HAP-1 (cell line): ENCODE measurements around the gene TSPEAR.
"Not testable (repeated sequence)": the region's sequence is repeated elsewhere in the genome, so short reads cannot be mapped to it uniquely, and the experiment has no call there.

Source experiments
- DNase-seq, 2 experiments: peaks; one replicate each; pipeline ENCODE4 v3.0.0-alpha.2; 2016 to 2020; ENCODE audit warnings: low spot score in 2 of 2
- H3K27me3 ChIP-seq: fragments of 250-450 bp; sonication (Bioruptor Pico); 2 replicates; pipeline ENCODE4 v1.5.1; 2020; ENCODE audit warnings: low read depth, mild to moderate bottlenecking, moderate library complexity
- H3K36me3 ChIP-seq: fragments of 250-450 bp; sonication (Bioruptor Pico); replicated peaks from 2 replicates; pipeline ENCODE4 v1.5.1; 2020; ENCODE audit warnings: mild to moderate bottlenecking
- H3K4me1 ChIP-seq: fragments of 250-450 bp; sonication (Bioruptor Pico); 2 replicates; pipeline ENCODE4 v1.5.1; 2020; ENCODE audit warnings: mild to moderate bottlenecking
- H3K4me3 ChIP-seq: fragments of 250-450 bp; sonication (Bioruptor Pico); 2 replicates; pipeline ENCODE4 v1.5.1; 2020; ENCODE audit warnings: mild to moderate bottlenecking, moderate library complexity
- H3K9me3 ChIP-seq: fragments of 250-450 bp; sonication (Bioruptor Pico); 2 replicates; pipeline ENCODE4 v1.5.1; 2020; ENCODE audit warnings: mild to moderate bottlenecking, moderate library complexity
- in situ Hi-C: fragments of 300-500 bp; cut with MboI; formaldehyde crosslinking; loops from 3 replicates; pipeline ENCODE4 v1.14.3; 2020; ENCODE audit warnings: low sequenced_read_pairs, inconsistent platforms, mixed read lengths

The TSPEAR gene

GRCh38 chr21:44615466-44615865 is 95.9 kb downstream of the TSPEAR start:
- Histone ChIP-seq H3K4me1 (no peaks in the 10 kb centered on the region), H3K27me3 (no peaks in the 10 kb centered on the region), H3K9me3 (no peaks in the 10 kb centered on the region), H3K4me3 (no peak overlapping the region), H3K36me3 (no peaks in the 10 kb centered on the region)
- in situ Hi-C loops, result no loop called here
- DNase-seq, result no peak

- no peaks in the 10 kb centered on the region for H3K27me3 ChIP-seq
- H3K4me3 ChIP-seq, result no peak overlapping the region
- in situ Hi-C loops, result no loop called here
- no peaks in the 10 kb centered on the region for H3K4me1 ChIP-seq
- H3K9me3 ChIP-seq, result no peaks in the 10 kb centered on the region; the same call in 1 of the 2 replicates
- DNase-seq, result no peak
- H3K36me3 ChIP-seq, result no peaks in the 10 kb centered on the region
These were observed 96.4 kb downstream of the TSPEAR start for GRCh38 chr21:44614961-44615391.

GRCh38 chr21:44614161-44614631 is 97.2 kb downstream of the TSPEAR start:
- in situ Hi-C loops, result no loop called here
- Histone ChIP-seq H3K36me3 (no peaks in the 10 kb centered on the region), H3K27me3 (no peaks in the 10 kb centered on the region), H3K9me3 (no peaks in the 10 kb centered on the region; the same call in 1 of the 2 replicates), H3K4me1 (no peaks in the 10 kb centered on the region), H3K4me3 (no peak overlapping the region)
- no peak for DNase-seq

GRCh38 chr21:44613386-44614155 is 97.8 kb downstream of the TSPEAR start:
- Histone ChIP-seq H3K27me3 (no peaks in the 10 kb centered on the region), H3K36me3 (no peaks in the 10 kb centered on the region), H3K9me3 (no peaks in the 10 kb centered on the region; the same call in 1 of the 2 replicates), H3K4me3 (no peak overlapping the region), H3K4me1 (no peaks in the 10 kb centered on the region)
- DNase-seq, result no peak
- in situ Hi-C loops, result no loop called here

- in situ Hi-C loops, result no loop called here
- no peaks in the 10 kb centered on the region for H3K36me3 ChIP-seq
- H3K4me1 ChIP-seq, result no peaks in the 10 kb centered on the region
- H3K27me3 ChIP-seq, result no peaks in the 10 kb centered on the region
- no peak overlapping the region for H3K4me3 ChIP-seq
- DNase-seq, result no peak
- no peaks in the 10 kb centered on the region; the same call in 1 of the 2 replicates for H3K9me3 ChIP-seq
These were observed 98.6 kb downstream of the TSPEAR start for GRCh38 chr21:44612669-44613229.

GRCh38 chr21:44612029-44612486 is 99.3 kb downstream of the TSPEAR start, which contains the start of gene KRTAP10-8:
Gene KRTAP10-8, plus strand, starts transcription at chr21:44612079. Its CDS starts 22 bp downstream, at chr21:44612101.
- Histone ChIP-seq H3K4me3 (no peak within 1 kb of the TSS), H3K9me3 (no peaks in the 10 kb centered on the region; the same call in 1 of the 2 replicates)
- in situ Hi-C loops, result no loop called here

GRCh38 chr21:44611551-44611950 is 99.8 kb downstream of the TSPEAR start:
- H3K9me3 ChIP-seq, result no peaks in the 10 kb centered on the region; the same call in 1 of the 2 replicates
- in situ Hi-C loops, result no loop called here
- no peak overlapping the region for H3K4me3 ChIP-seq
- H3K36me3 ChIP-seq, result no peaks in the 10 kb centered on the region
- no peaks in the 10 kb centered on the region for H3K4me1 ChIP-seq
- H3K27me3 ChIP-seq, result no peaks in the 10 kb centered on the region
- DNase-seq, result no peak

More at GRCh38 chr21:44612029-44612486, 99.3 kb downstream of the TSPEAR start, which contains the start of gene KRTAP10-8:
- H3K4me1 ChIP-seq, result no peaks in the 10 kb centered on the region
- no peak for DNase-seq
- H3K36me3 ChIP-seq, result no peaks in the 10 kb centered on the region
- no peaks in the 10 kb centered on the region for H3K27me3 ChIP-seq

GRCh38 chr21:44610157-44610843 is 101.1 kb downstream of the TSPEAR start:
- DNase-seq, H3K4me1 ChIP-seq, H3K9me3 ChIP-seq, in situ Hi-C loops, H3K4me3 ChIP-seq, H3K36me3 ChIP-seq, H3K27me3 ChIP-seq: not testable (repeated sequence)

GRCh38 chr21:44609193-44609592 is 102.2 kb downstream of the TSPEAR start:
- in situ Hi-C loops, result no loop called here
- H3K36me3 ChIP-seq, result no peaks in the 10 kb centered on the region
- no peak overlapping the region for H3K4me3 ChIP-seq
- H3K4me1 ChIP-seq, result no peaks in the 10 kb centered on the region
- no peaks in the 10 kb centered on the region for H3K27me3 ChIP-seq
- no peaks in the 10 kb centered on the region; the same call in 1 of the 2 replicates for H3K9me3 ChIP-seq
- DNase-seq, result no peak

- H3K4me3 ChIP-seq, result no peak overlapping the region
- DNase-seq, result no peak
- H3K27me3 ChIP-seq, result no peaks in the 10 kb centered on the region
- no peaks in the 10 kb centered on the region; the same call in 1 of the 2 replicates for H3K9me3 ChIP-seq
- no peaks in the 10 kb centered on the region for H3K4me1 ChIP-seq
- in situ Hi-C loops, result no loop called here
- H3K36me3 ChIP-seq, result no peaks in the 10 kb centered on the region
These were observed 104.9 kb downstream of the TSPEAR start for GRCh38 chr21:44606495-44606894.

- Histone ChIP-seq H3K9me3 (no peaks in the 10 kb centered on the region), H3K27me3 (no peaks in the 10 kb centered on the region), H3K4me3 (no peak overlapping the region), H3K36me3 (no peaks in the 10 kb centered on the region), H3K4me1 (no peaks in the 10 kb centered on the region)
- DNase-seq, result no peak
- in situ Hi-C loops, result no loop called here
These were observed 107.5 kb downstream of the TSPEAR start for GRCh38 chr21:44603911-44604310.

GRCh38 chr21:44603109-44603875 is 108.1 kb downstream of the TSPEAR start:
- H3K4me1 ChIP-seq, result no peaks in the 10 kb centered on the region
- no peak overlapping the region for H3K4me3 ChIP-seq
- H3K36me3 ChIP-seq, result no peaks in the 10 kb centered on the region
- in situ Hi-C loops, result no loop called here
- no peak for DNase-seq
- no peaks in the 10 kb centered on the region for H3K9me3 ChIP-seq
- no peaks in the 10 kb centered on the region for H3K27me3 ChIP-seq

- Histone ChIP-seq H3K9me3 (no peaks in the 10 kb centered on the region), H3K27me3 (no peaks in the 10 kb centered on the region), H3K4me3 (no peak overlapping the region), H3K36me3 (no peaks in the 10 kb centered on the region), H3K4me1 (no peaks in the 10 kb centered on the region)
- DNase-seq, result no peak
- in situ Hi-C loops, result no loop called here
These were observed 108.9 kb downstream of the TSPEAR start for GRCh38 chr21:44602463-44602850.
